Activated CD8-positive, alpha-beta memory T cell treated with anti-CD3 and anti-CD28 coated beads for 48 hours (primary cell): ENCODE data around the gene MLLT1.

Experiments
- DNase-seq, 3 experiments: peaks; one replicate each; pipeline ENCODE4 v3.0.0-alpha.2; 2020; ENCODE audit warnings: low read depth in 2 of 3, low spot score in 2 of 3

The MLLT1 gene

GRCh38 chr19:6260376-6260775 is 19.4 kb downstream of the MLLT1 start:
- no peak for DNase-seq

GRCh38 chr19:6259312-6259861 is 20.4 kb downstream of the MLLT1 start:
- DNase-seq: no peak

GRCh38 chr19:6258812-6259311 is 20.9 kb downstream of the MLLT1 start:
- DNase-seq: no peak

- DNase-seq: no peak
Measured at GRCh38 chr19:6253954-6254733, 25.6 kb downstream of the MLLT1 start.

GRCh38 chr19:6252066-6252465 is 27.7 kb downstream of the MLLT1 start:
- no peak for DNase-seq

- DNase-seq: no peak
Measured at GRCh38 chr19:6250909-6251308, 28.9 kb downstream of the MLLT1 start.

- DNase-seq: no peak
Measured at GRCh38 chr19:6250024-6250615, 29.7 kb downstream of the MLLT1 start.

- DNase-seq: no peak
Measured at GRCh38 chr19:6249296-6249695, 30.5 kb downstream of the MLLT1 start.

- no peak for DNase-seq
Measured at GRCh38 chr19:6248844-6249243, 30.9 kb downstream of the MLLT1 start.

- no peak for DNase-seq
Measured at GRCh38 chr19:6248341-6248740, 31.4 kb downstream of the MLLT1 start.

- DNase-seq: no peak
Measured at GRCh38 chr19:6247007-6247288, 32.8 kb downstream of the MLLT1 start.

GRCh38 chr19:6246174-6247006 is 33.4 kb downstream of the MLLT1 start:
- no peak for DNase-seq

- DNase-seq: no peak
Measured at GRCh38 chr19:6242677-6243076, 37.1 kb downstream of the MLLT1 start.

GRCh38 chr19:6241680-6242377 is 37.9 kb downstream of the MLLT1 start:
- no peak for DNase-seq

GRCh38 chr19:6241056-6241455 is 38.7 kb downstream of the MLLT1 start:
- DNase-seq: no peak

- DNase-seq: no peak
Measured at GRCh38 chr19:6239871-6240676, 39.7 kb downstream of the MLLT1 start.

GRCh38 chr19:6239401-6239844 is 40.4 kb downstream of the MLLT1 start:
- DNase-seq: no peak

GRCh38 chr19:6238643-6239281 is 41.0 kb downstream of the MLLT1 start:
- DNase-seq: no peak

GRCh38 chr19:6238256-6238642 is 41.5 kb downstream of the MLLT1 start:
- no peak for DNase-seq
